GM19193 (cell line): ENCODE results near the gene RAB30.

Experiments
- POLR2A ChIP-seq: IDR thresholded peaks from 4 replicates; pipeline ENCODE4 v1.6.1; 2011; ENCODE audit not compliant: insufficient read depth, insufficient read length; ENCODE audit errors: extremely low read depth

The RAB30 gene

DNA sequence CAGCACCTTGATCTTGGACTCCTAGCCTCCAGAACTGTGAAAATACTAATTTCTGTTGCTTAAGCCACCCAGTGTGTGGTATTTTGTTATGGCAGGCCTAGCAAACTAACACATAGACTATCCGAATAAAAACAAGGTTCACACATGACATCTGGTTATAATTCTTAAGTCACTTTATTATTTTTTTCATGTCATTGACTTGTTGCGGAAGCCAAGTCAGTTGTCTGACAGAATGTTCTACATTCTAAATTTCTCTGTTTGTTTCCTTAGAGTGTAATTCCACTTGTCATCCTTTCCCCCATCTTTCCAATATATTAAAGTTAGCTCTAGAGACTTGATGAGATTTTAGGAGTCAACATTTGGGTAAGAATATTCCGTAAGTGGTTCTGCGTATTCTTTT lies 40.6 kb downstream of the RAB30 start:
- no peak for TF ChIP-seq POLR2A

DNA sequence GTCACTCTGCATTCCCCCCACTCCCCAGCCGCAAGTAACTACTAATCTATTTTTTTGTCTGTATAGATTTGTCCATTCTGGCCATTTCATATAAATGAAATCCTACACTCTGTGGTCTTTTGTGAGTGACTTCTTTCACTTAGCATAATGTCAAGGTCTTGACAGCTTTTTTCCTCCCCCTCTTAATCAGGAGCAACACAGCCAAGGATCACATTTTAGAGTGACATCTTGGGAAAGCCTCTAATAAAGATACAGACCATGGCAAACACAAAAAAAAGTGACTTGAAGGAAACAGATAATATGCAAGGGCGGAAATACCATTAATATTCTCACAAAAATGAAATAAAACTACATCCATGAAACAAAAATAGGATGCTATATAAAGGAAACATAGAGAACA lies 43.9 kb downstream of the RAB30 start:
- TF ChIP-seq POLR2A, result no peak

DNA sequence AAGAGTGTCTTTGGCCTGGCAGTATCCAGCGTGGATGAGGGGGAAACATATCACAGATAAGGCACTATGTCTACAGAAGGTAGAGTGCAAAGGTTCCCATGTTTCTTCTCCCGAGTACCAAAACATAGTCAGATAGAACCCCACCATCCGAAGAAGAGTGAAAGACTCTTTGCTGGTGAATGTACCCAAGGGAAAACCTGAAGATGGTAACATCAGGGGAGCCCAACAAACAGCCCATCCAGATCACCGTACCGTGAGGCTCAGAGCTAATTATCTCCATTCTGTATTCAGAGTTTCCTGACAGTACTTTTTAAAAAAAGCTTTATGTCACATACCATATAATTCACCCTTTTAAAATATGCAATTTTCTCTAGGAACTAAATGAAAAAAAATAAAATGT lies 44.4 kb downstream of the RAB30 start:
- TF ChIP-seq POLR2A, result no peak

DNA sequence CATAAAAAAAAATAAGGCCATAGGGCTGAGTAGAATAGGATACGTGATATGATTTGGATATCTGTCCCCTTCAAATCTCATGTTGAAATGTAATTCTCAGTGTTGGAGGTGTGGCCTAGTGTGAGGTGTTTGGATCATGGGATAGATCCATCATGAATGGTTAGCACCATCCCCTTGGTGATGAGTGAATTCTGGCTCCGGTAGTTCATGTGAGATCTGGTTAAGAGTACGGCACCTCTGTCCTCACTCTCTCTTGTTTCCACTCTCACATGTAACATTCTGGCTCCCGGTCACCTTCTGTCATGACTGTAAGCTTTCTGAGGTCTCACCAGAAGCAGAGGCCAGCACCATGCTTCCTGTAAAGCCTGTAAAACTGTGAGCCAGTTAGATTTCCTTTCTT lies 45.5 kb downstream of the RAB30 start:
- TF ChIP-seq POLR2A, result no peak

DNA sequence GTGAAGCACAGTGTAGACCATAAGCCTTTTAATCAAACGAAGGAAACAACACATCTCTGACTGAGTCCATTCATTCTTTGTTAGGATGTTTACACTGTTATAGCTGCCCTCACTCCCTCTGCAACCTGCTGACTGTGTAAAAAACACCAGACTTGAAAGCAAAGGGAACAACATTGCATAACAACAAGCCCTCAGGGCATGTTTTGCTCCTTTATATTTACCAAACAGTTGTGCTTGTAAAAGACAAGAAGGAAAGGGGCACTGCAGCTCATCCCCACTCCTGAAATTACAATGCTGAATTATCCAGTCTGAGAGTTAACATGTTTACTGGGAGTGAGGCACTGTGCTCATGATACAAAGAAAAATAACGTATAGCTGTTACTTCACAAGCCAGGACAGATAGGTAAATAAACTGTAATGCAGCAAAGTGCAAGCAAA lies 46.4 kb downstream of the RAB30 start:
- no peak for TF ChIP-seq POLR2A

DNA sequence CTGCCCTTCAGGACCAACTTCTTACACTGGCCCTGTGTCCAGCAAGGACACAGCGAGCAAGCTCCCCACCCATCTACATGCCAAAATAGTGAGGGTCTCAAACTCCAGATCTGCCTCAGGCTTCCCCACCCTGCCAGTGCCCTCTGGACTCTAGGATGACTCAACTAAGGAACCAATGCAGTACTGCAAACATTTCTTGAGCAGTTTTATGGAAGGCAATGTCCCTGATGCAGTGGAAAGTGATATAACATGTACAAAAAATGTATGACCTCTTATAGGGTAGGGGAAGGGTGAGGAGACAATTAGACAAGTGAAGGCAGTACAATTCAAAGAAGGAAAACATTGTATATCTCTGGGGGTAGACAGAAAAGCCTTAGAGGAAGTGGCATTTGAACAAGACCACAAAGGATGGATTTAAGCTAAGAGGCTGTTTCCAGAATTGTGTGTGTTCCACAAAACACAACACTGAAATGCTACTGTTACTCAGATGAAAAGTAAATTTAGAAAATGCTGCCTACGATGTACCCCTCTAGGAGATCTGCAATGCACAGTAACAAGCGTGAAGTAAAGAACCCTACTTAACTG lies 47.3 kb downstream of the RAB30 start:
- TF ChIP-seq POLR2A, result no peak

DNA sequence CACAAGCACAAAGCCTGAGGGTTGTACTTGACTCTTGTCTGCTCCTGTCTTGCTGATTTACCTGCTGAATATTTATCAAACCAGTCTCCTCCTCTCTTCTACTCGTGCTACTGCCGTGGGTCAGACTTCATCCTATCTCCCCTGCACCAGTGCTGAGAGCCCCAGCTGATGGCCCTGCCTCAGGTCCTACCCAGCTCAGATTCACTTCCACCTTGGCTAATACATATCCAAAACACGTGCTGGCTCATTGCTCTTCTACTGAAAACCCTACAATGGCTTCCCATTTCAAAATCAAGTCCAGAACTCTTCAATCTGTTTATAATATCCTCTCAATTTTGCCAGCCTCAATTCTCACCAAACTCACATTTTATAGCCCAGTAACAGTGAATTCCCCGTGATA lies 48.3 kb downstream of the RAB30 start:
- TF ChIP-seq POLR2A, result no peak

DNA sequence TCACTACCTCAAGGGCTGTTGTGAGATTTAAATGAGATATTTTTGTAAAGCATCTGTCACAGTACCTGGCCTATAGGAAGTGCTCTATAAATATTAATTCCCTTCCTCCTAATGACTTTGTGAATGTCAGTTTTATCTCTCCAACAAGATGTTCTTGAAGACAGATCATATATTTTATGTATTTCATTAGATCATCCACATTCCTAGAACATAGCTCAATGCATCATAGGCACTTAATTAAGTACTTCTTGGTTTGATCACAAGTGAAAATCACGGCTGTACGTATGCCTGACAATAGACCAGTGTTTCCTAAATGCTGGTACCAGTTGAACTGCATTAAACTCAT lies 49.9 kb downstream of the RAB30 start:
- TF ChIP-seq POLR2A, result no peak

DNA sequence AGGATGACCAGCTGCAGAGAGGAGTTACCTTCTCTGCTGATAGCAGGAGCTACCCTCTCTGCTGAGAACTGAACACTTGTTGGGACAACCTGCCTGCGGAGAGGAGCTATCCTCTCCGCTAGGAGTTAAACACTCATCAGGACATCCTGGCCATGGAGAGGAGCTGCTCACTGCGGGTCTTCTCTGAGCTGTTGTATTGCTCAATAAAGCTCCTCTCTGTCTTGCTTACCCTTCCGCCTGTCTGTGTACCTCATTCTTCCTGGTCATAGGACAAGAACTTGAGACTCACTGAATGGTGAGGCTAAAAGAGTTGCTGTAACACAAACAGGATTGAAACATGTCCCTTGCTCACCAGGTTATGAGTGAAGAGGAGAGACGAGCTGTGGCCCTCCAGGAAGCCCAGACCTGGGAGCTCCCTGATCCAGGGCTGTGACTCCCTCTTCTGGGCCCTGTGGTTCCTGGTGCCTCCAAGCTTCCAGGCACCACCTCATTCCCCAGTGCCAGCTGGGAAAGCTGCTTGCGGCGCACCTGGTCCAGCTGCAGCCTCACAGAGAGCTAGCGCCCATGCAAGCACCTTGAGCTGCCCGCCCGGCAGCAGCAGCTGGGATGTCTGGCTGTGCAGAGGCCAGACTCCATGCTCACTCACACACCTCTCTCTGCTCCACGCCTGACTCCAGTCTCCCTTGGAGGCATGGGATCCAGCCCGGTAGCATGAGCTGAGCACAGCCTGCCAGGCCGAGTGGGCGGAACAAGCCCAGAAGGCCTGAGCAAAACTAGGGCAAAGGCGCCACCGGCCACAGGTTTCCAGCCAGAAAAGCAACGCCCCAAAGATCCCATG lies 50.5 kb downstream of the RAB30 start:
- TF ChIP-seq POLR2A, result no peak

DNA sequence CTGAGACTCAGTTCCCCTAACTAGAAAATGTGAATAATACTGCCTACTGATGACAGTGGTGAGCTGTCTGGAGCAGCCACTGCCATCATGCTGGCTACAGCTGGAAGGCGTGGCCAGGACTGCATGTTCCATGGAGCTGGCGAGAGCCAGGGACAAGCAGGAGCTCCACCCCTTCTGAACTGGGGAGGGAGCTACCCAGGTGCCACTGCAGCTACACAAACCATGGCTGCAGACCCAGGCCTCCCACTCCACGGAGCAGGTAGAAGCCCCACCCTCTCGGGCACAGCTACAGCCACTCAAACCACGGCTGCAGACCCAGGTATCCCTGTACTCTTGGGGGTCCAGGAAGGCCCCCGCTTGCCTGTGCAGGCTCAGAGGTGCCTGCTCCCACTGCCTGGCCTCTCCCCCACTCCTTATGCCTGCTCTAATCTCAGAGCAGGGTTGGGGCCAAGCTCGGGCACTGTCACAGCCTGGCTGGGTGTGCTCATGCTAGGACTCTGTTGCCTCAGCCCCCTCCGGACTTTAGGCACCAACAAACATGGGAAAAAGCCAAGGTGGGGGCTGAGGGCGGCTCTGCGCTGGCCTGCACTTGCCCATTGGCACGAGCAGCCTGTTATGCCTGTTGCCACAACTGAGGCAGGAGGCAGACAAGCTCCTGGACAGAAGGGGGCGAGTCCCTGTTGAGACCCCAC lies 51.7 kb downstream of the RAB30 start:
- no peak for TF ChIP-seq POLR2A

DNA sequence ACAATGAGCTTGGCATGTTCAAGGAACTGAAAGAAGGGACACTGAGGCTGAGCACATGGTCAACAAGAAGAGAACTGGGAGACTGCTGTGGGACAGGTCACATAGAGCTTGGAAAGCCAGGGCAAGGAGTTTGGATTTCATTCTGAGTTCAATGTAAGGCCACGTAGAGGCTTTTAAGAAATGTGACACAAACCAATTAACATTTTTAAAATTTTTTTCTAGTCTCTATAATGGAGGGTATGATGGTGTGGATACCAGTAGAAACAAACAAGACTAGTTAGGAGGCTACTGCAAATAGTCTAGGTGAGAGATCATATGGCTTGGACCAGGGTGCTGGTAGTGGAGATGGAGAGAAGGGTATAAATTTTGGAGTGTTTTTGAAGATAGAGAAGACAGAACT lies 56.7 kb downstream of the RAB30 start:
- no peak for TF ChIP-seq POLR2A

DNA sequence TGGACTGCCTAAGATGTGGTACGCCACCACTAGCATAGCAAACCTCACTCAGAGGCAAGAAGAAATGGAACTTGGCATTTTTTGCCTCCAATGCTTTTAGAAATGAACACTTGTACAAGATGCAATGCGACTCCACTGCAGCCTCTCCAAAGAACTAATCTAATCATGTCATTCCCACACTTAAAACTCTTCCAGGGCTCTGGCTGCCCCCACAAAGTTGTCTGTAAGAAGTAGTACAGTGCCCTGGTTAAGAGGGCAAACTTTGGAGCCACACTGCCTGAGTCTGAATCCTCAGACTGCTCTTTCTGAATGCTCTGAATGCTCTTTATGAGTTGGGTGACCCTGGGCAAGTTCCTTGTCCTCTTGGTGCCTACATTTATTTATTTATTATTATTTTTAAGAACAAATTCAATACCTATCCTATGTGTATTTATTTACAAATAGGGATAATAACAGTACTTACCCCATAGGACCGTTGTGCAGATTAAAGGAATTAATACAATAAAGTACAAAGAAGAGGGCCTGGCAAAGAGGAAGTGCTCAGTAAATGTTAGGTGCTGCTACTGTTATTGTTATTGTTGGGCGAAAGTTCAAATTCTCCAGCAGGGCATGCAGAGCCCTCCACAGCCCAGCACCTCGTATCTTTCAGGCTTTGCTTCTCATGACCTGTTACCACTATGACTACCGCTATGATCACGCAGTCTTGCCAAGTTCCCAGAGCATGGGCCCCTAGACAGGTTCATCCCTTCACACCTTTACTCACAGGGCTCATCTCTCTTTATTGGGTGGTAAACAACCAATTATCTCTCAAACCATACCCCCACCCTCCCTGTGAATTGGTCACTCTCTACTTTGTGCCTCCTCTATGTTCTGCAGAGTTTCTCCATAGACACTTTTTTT lies 59.3 kb downstream of the RAB30 start:
- TF ChIP-seq POLR2A, result no peak

DNA sequence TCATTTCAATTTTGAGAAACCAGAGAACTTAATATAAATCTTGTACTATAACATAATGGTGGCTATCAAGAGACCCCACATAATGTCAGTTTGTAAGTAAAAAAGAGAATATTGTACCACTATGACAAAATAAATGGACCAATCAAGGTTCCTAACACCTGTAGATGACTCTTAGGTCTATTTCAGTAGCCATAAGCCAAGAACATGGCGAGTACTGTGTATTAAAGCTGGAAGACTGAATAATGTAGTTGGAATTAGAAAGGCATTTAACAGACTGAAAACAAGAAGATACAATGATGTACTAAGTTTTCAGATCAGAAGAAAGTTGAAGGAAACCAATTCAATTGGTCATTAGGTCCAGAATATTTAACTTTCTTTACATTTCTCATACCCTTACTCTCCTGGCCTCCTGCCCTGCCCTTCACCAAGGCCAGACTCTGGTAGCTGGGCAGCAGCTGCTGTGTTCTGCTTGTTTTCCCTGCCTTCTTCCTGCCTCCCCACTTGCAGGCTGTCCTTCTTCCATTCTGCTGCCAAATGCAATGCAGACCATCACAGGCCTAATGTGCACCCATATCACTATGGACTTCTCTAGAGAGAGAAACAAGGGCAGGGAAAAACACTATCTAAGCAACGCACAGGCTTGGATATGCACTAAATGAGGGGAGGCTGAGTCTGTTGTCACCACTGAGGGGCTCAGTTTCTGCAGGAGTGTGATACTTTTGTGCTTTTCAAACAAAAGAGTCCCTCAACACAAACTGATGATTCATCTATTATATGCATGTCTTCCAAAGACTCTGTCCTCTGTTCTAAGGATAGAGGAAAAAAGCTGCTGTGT lies 60.1 kb downstream of the RAB30 start:
- TF ChIP-seq POLR2A, result no peak

DNA sequence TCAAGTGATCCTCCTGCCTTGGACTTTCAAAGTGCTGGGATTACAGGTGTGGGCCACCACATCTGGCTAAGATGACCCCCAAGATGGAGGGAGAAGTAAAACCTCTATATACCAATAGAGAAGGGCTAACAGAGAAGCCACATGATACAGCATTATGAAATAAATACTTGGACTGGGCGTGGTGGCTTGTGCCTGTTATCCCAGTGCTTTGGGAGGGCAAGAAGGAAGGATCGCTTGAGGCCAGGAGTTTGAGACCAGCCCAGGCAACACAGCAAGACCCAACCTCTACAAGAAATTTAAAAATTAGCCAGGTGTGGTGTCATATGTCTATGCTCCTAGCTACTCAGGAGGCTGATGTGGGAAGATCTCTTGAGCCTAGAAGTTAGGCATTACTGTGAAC lies 61.7 kb downstream of the RAB30 start:
- TF ChIP-seq POLR2A, result no peak
